ENCODE measurements around the gene C19orf33. TPM values are rescaled to one million over a fixed set of nuclear protein-coding genes. Genes with fewer than 3 reads are reported as not detected.

Gene C19orf33
- total and polyA plus RNA-seq, 2 experiments from 2014 or later, result 58.9 to 72.2 TPM

GRCh38 chr19:38267761-38268483 lies 36.1 kb upstream of the C19orf33 start:
- Mint-ChIP-seq H3K4me1 (peaks cover 53% of the 10 kb centered on the region), H3K27ac (peak overlapping the region; percentile 87), H3K4me3 (peak overlapping the region; percentile 95; the same call in 1 of the 3 replicates), H3K9me3 (no peaks in the 10 kb centered on the region), H3K27me3 (ENCODE audit: insufficient read depth, low read depth, poor library complexity) (peaks cover 20% of the 10 kb centered on the region), H3K36me3 (ENCODE audit: low read depth) (peaks cover 5% of the 10 kb centered on the region; the same call in 2 of the 3 replicates)
- H3K36me3 ChIP-seq (ENCODE audit: insufficient read depth), result no peaks in the 10 kb centered on the region
- peaks cover 50% of the 10 kb centered on the region for H3K4me1 ChIP-seq (ENCODE audit: insufficient read depth)
- H3K27me3 ChIP-seq (ENCODE audit: insufficient read depth), result no peaks in the 10 kb centered on the region
- no peaks in the 10 kb centered on the region for H3K9me2 ChIP-seq (ENCODE audit: insufficient read depth)
- H4K20me1 ChIP-seq (replicated peaks; ENCODE audit: insufficient read depth), result peaks cover 54% of the 10 kb centered on the region
- DNase-seq (ENCODE audit: low spot score) (peak; percentile 38), ATAC-seq (no peak)
- H3K4me3 ChIP-seq, result peak overlapping the region; percentile 96; the same call in 1 of the 2 replicates
- H3F3A ChIP-seq (replicated peaks; ENCODE audit: low read depth), result peaks cover 24% of the 10 kb centered on the region; the same call in 1 of the 2 replicates
- H3K27ac ChIP-seq (ENCODE audit: low read depth), result peak overlapping the region; percentile 80
- peaks cover 81% of the 10 kb centered on the region for H3K79me2 ChIP-seq (replicated peaks; ENCODE audit: insufficient read depth)
- TF ChIP-seq EZH2phosphoT487 (IDR thresholded peaks at IDR 0.05; ENCODE audit: unreplicated experiment) (no peak), CREB1 (CRISPR knock-in tag; IDR thresholded peaks at IDR 0.05; ENCODE audit: low read depth) (no peak), ZNF114 (CRISPR knock-in tag; IDR thresholded peaks at IDR 0.05) (no peak), JUNB (IDR thresholded peaks at IDR 0.05; ENCODE audit: unreplicated experiment) (no peak), POLR2AphosphoS5 (IDR thresholded peaks at IDR 0.05; ENCODE audit: low read depth) (no peak), STAT1 (IDR thresholded peaks at IDR 0.05; ENCODE audit: unreplicated experiment) (no peak)
- TF ChIP-seq, protein P1, sequence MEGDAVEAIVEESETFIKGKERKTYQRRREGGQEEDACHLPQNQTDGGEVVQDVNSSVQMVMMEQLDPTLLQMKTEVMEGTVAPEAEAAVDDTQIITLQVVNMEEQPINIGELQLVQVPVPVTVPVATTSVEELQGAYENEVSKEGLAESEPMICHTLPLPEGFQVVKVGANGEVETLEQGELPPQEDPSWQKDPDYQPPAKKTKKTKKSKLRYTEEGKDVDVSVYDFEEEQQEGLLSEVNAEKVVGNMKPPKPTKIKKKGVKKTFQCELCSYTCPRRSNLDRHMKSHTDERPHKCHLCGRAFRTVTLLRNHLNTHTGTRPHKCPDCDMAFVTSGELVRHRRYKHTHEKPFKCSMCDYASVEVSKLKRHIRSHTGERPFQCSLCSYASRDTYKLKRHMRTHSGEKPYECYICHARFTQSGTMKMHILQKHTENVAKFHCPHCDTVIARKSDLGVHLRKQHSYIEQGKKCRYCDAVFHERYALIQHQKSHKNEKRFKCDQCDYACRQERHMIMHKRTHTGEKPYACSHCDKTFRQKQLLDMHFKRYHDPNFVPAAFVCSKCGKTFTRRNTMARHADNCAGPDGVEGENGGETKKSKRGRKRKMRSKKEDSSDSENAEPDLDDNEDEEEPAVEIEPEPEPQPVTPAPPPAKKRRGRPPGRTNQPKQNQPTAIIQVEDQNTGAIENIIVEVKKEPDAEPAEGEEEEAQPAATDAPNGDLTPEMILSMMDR (conservative IDR thresholded peaks at IDR 0.05; ENCODE audit: low read depth in 2 of 2), result no peak
- TF ChIP-seq, protein P2, sequence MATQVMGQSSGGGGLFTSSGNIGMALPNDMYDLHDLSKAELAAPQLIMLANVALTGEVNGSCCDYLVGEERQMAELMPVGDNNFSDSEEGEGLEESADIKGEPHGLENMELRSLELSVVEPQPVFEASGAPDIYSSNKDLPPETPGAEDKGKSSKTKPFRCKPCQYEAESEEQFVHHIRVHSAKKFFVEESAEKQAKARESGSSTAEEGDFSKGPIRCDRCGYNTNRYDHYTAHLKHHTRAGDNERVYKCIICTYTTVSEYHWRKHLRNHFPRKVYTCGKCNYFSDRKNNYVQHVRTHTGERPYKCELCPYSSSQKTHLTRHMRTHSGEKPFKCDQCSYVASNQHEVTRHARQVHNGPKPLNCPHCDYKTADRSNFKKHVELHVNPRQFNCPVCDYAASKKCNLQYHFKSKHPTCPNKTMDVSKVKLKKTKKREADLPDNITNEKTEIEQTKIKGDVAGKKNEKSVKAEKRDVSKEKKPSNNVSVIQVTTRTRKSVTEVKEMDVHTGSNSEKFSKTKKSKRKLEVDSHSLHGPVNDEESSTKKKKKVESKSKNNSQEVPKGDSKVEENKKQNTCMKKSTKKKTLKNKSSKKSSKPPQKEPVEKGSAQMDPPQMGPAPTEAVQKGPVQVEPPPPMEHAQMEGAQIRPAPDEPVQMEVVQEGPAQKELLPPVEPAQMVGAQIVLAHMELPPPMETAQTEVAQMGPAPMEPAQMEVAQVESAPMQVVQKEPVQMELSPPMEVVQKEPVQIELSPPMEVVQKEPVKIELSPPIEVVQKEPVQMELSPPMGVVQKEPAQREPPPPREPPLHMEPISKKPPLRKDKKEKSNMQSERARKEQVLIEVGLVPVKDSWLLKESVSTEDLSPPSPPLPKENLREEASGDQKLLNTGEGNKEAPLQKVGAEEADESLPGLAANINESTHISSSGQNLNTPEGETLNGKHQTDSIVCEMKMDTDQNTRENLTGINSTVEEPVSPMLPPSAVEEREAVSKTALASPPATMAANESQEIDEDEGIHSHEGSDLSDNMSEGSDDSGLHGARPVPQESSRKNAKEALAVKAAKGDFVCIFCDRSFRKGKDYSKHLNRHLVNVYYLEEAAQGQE (IDR thresholded peaks at IDR 0.05; ENCODE audit: unreplicated experiment), result no peak
- peak overlapping the region; percentile 99 for H3K4me2 ChIP-seq
- no peak overlapping the region for H2AFZ ChIP-seq

GRCh38 chr19:38268539-38268938 lies 35.5 kb upstream of the C19orf33 start:
- peaks cover 29% of the 10 kb centered on the region; the same call in 1 of the 2 replicates for H3F3A ChIP-seq (replicated peaks; ENCODE audit: low read depth)
- peaks cover 87% of the 10 kb centered on the region for H3K79me2 ChIP-seq (replicated peaks; ENCODE audit: insufficient read depth)
- H4K20me1 ChIP-seq (replicated peaks; ENCODE audit: insufficient read depth), result peaks cover 58% of the 10 kb centered on the region
- H2AFZ ChIP-seq, result no peak overlapping the region
- H3K4me3 ChIP-seq, result no peak overlapping the region
- H3K4me1 ChIP-seq (ENCODE audit: insufficient read depth), result peaks cover 44% of the 10 kb centered on the region
- DNase-seq (ENCODE audit: low spot score) (no peak), ATAC-seq (no peak)
- no peaks in the 10 kb centered on the region for H3K9me3 Mint-ChIP-seq
- no peaks in the 10 kb centered on the region for H3K36me3 ChIP-seq (ENCODE audit: insufficient read depth)
- peaks cover 49% of the 10 kb centered on the region for H3K4me1 Mint-ChIP-seq
- no peaks in the 10 kb centered on the region for H3K9me2 ChIP-seq (ENCODE audit: insufficient read depth)
- H3K27me3 Mint-ChIP-seq (ENCODE audit: insufficient read depth, low read depth, poor library complexity), result peaks cover 20% of the 10 kb centered on the region
- H3K27ac Mint-ChIP-seq, result no peak overlapping the region
- no peak overlapping the region; the same call in 1 of the 2 replicates for H3K4me2 ChIP-seq
- H3K4me3 Mint-ChIP-seq, result no peak overlapping the region; the same call in 2 of the 3 replicates
- H3K36me3 Mint-ChIP-seq (ENCODE audit: low read depth), result peaks cover 5% of the 10 kb centered on the region; the same call in 2 of the 3 replicates
- peak overlapping the region; percentile 80 for H3K27ac ChIP-seq (ENCODE audit: low read depth)
- H3K27me3 ChIP-seq (ENCODE audit: insufficient read depth), result no peaks in the 10 kb centered on the region
- no peak for TF ChIP-seq ZNF114 (CRISPR knock-in tag; IDR thresholded peaks at IDR 0.05)
- no peak for TF ChIP-seq JUNB (IDR thresholded peaks at IDR 0.05; ENCODE audit: unreplicated experiment)
- no peak for TF ChIP-seq NANOG (IDR thresholded peaks at IDR 0.05; ENCODE audit: borderline replicate concordance)

All from GM23338 (cell line).